ENCODE data around the gene OASL.

The OASL gene

GRCh38 chr12:120994059-120994458 is 45.0 kb downstream of the OASL start:
- no peak for DNase-seq (ENCODE audit: low spot score)
- TF ChIP-seq CTCF (IDR thresholded peaks at IDR 0.05; ENCODE audit: extremely low read depth, missing control alignments) = no peak

GRCh38 chr12:120993496-120993895 is 45.5 kb downstream of the OASL start:
- no peak for DNase-seq (ENCODE audit: low spot score)
- no peak for TF ChIP-seq CTCF (IDR thresholded peaks at IDR 0.05; ENCODE audit: extremely low read depth, missing control alignments)

- no peak for TF ChIP-seq CTCF (IDR thresholded peaks at IDR 0.05; ENCODE audit: extremely low read depth, missing control alignments)
- no peak for DNase-seq (ENCODE audit: low spot score)
Observed at GRCh38 chr12:120992989-120993388, 46.1 kb downstream of the OASL start.

DNA sequence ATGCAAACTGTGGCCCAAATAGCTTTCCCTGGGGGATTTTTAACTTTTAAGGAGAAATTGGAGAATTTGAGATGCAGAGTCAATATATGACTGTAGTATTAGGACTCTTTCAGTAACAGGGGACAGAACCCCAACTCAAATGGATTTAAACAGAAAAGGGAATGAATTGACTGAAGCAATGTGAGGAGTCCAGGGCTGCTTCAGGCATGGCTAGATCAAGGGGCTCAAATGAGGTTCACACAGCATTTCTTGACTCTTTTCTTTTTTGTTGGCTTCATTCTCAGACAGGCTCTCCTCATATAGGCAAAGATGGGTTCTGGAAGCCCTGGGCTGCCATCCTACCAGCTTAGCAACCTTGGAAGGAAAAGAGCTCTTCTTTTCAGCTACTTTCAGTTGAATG is 47.1 kb downstream of the OASL start:
- TF ChIP-seq CTCF (IDR thresholded peaks at IDR 0.05; ENCODE audit: extremely low read depth, missing control alignments) = no peak
- no peak for DNase-seq (ENCODE audit: low spot score)

DNA sequence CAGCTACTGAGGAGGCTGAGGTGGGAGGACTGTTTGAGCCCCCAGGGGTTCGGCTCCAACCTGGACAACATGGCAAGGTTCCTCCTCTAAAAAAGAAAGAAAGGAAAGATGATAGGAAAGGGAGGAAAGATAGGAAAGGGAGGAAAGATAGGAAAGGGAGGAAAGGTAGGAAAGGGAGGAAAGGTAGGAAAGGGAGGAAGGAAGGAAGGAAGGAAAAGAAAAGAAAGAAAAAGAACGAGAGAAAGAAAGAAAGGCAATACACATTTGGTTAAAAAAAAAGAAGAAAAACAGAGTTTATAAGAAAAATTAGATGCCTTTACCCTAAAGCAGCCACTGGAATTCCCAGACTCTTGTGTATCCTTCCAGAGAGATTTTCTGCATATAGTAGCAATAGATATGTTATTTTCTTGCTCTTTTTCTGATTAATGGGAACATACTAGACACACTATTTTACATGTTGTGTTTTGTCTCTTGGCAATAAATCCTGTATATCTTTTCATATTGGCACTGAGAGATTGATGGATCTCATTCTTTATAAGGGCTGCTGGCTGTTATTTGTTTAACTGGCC is 48.5 kb downstream of the OASL start:
- no peak for DNase-seq (ENCODE audit: low spot score)
- no peak for TF ChIP-seq CTCF (IDR thresholded peaks at IDR 0.05; ENCODE audit: extremely low read depth, missing control alignments)

GRCh38 chr12:120989687-120990086 is 49.4 kb downstream of the OASL start:
- no peak for DNase-seq (ENCODE audit: low spot score)
- no peak for TF ChIP-seq CTCF (IDR thresholded peaks at IDR 0.05; ENCODE audit: extremely low read depth, missing control alignments)

DNA sequence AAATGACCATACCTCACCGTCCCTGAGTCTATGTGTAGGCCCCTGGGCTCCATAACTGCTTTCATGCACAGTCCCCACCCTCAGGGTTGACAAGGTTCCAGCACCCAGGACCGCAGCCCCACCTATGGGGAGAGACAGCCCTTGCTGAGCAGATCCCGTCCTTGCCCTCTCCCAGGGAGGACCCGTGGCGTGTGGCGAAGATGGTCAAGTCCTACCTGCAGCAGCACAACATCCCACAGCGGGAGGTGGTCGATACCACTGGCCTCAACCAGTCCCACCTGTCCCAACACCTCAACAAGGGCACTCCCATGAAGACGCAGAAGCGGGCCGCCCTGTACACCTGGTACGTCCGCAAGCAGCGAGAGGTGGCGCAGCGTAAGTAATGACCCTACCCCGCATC is 50.4 kb downstream of the OASL start:
- no peak for DNase-seq (ENCODE audit: low spot score)
- TF ChIP-seq CTCF (IDR thresholded peaks at IDR 0.05; ENCODE audit: extremely low read depth, missing control alignments) = no peak

All from GM20000 (cell line).